Ishikawa (cell line): ENCODE results near the gene SEC61A1.

Source experiments
- CEBPB ChIP-seq: IDR thresholded peaks from 2 replicates; pipeline ENCODE4 v1.6.1; 2012
- CREB1 ChIP-seq: IDR thresholded peaks from 2 replicates; pipeline ENCODE4 v1.6.1; 2012; ENCODE audit warnings: low read depth
- EGR1 ChIP-seq: IDR thresholded peaks from 2 replicates; pipeline ENCODE4 v1.6.1; 2012
- EP300 ChIP-seq: IDR thresholded peaks from 2 replicates; pipeline ENCODE4 v1.6.1; 2012; ENCODE audit warnings: borderline replicate concordance
- FOXM1 ChIP-seq: IDR thresholded peaks from 2 replicates; pipeline ENCODE4 v1.6.1; 2012; ENCODE audit warnings: low read depth, borderline replicate concordance
- NFIC ChIP-seq: IDR thresholded peaks from 2 replicates; pipeline ENCODE4 v1.6.1; 2012
- RAD21 ChIP-seq: IDR thresholded peaks from 2 replicates; pipeline ENCODE4 v1.6.1; 2012; ENCODE audit warnings: low read depth
- TAF1 ChIP-seq: IDR thresholded peaks from 2 replicates; pipeline ENCODE4 v1.6.1; 2012; ENCODE audit warnings: low read depth, mild to moderate bottlenecking
- TCF12 ChIP-seq: IDR thresholded peaks from 2 replicates; pipeline ENCODE4 v1.6.1; 2012; ENCODE audit warnings: low read depth
- TEAD4 ChIP-seq: IDR thresholded peaks from 2 replicates; pipeline ENCODE4 v1.6.1; 2012
- YY1 ChIP-seq: IDR thresholded peaks from 2 replicates; pipeline ENCODE4 v1.6.1; 2012; ENCODE audit warnings: low read depth
- ZBTB7A ChIP-seq: IDR thresholded peaks from 2 replicates; pipeline ENCODE4 v1.6.1; 2012; ENCODE audit warnings: low read depth
- TF ChIP-seq, protein P1 (sequence below): IDR thresholded peaks from 2 replicates; pipeline ENCODE4 v1.6.1; 2012
- TF ChIP-seq, protein P2 (sequence below): IDR thresholded peaks from 2 replicates; pipeline ENCODE4 v1.6.1; 2012; ENCODE audit warnings: low read depth, mild to moderate bottlenecking
- TF ChIP-seq, protein P3 (sequence below): IDR thresholded peaks from 2 replicates; pipeline ENCODE4 v1.6.1; 2012

Gene SEC61A1

DNA sequence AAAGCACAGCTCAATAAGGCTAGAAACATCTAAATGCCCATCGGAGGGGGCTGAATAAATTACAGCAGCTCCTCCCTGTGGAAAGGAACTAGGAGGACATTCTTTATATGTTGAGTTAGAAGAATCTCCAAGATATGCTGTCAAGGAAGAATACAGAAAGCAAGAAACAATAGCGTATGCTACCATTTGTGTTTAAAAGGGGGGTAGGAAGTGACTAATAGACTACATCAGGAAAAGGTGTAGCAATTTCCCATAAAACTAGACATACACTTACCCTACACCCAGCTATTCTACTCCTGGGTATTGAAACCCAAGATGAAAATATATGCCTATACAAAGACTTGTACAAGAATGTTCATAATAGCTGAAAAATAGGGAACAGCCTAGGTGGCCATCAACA, 21.6 kb downstream of the SEC61A1 start:
- TF ChIP-seq EGR1 (no peak), TCF12 (no peak), NFIC (no peak), RAD21 (no peak), CEBPB (no peak), TEAD4 (no peak), CREB1 (no peak), ZBTB7A (no peak), TAF1 (no peak), YY1 (no peak), FOXM1 (no peak), EP300 (no peak)
- TF ChIP-seq, protein P1, sequence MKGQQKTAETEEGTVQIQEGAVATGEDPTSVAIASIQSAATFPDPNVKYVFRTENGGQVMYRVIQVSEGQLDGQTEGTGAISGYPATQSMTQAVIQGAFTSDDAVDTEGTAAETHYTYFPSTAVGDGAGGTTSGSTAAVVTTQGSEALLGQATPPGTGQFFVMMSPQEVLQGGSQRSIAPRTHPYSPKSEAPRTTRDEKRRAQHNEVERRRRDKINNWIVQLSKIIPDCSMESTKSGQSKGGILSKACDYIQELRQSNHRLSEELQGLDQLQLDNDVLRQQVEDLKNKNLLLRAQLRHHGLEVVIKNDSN = no peak
- TF ChIP-seq, protein P2, sequence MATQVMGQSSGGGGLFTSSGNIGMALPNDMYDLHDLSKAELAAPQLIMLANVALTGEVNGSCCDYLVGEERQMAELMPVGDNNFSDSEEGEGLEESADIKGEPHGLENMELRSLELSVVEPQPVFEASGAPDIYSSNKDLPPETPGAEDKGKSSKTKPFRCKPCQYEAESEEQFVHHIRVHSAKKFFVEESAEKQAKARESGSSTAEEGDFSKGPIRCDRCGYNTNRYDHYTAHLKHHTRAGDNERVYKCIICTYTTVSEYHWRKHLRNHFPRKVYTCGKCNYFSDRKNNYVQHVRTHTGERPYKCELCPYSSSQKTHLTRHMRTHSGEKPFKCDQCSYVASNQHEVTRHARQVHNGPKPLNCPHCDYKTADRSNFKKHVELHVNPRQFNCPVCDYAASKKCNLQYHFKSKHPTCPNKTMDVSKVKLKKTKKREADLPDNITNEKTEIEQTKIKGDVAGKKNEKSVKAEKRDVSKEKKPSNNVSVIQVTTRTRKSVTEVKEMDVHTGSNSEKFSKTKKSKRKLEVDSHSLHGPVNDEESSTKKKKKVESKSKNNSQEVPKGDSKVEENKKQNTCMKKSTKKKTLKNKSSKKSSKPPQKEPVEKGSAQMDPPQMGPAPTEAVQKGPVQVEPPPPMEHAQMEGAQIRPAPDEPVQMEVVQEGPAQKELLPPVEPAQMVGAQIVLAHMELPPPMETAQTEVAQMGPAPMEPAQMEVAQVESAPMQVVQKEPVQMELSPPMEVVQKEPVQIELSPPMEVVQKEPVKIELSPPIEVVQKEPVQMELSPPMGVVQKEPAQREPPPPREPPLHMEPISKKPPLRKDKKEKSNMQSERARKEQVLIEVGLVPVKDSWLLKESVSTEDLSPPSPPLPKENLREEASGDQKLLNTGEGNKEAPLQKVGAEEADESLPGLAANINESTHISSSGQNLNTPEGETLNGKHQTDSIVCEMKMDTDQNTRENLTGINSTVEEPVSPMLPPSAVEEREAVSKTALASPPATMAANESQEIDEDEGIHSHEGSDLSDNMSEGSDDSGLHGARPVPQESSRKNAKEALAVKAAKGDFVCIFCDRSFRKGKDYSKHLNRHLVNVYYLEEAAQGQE = no peak
- TF ChIP-seq, protein P3, sequence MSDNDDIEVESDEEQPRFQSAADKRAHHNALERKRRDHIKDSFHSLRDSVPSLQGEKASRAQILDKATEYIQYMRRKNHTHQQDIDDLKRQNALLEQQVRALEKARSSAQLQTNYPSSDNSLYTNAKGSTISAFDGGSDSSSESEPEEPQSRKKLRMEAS = no peak

DNA sequence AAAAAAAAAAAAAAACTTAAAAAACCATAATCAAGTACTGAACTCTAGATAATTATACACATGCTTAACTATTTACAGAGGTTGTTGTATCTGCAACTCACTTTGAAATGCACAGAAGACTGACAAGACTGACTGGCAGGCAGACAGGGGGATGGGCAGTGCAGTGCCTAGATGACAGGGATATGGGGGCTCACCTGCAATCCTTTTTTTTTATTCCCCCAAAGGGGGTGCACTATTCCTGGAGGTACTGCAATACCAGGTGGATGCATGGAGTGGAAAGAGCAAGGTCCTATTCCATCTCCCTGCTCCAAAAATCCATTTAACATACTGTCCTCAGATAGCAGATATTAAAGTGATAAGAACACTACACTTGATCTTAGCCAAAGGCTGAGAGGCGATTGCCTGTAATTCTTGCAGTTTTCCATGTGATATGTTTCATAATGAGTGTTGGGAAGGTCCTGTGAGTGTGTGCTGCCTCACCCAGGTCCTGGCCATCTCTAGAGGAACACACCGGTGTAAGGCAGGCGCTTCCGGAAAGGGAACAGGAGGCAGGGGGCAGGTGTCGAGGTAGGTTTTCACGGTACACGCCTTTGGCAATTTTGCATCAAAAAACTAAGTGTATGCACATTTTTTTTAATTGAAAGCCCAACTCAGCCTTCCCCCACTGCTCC, 22.7 kb downstream of the SEC61A1 start:
- TF ChIP-seq CREB1 (no peak), YY1 (no peak), TAF1 (no peak), CEBPB (no peak), TEAD4 (no peak), RAD21 (no peak), NFIC (no peak), TCF12 (no peak), FOXM1 (no peak), ZBTB7A (no peak), EGR1 (no peak), EP300 (no peak)
- TF ChIP-seq, protein P3 = no peak
- TF ChIP-seq, protein P2 = no peak
- TF ChIP-seq, protein P1 = no peak

DNA sequence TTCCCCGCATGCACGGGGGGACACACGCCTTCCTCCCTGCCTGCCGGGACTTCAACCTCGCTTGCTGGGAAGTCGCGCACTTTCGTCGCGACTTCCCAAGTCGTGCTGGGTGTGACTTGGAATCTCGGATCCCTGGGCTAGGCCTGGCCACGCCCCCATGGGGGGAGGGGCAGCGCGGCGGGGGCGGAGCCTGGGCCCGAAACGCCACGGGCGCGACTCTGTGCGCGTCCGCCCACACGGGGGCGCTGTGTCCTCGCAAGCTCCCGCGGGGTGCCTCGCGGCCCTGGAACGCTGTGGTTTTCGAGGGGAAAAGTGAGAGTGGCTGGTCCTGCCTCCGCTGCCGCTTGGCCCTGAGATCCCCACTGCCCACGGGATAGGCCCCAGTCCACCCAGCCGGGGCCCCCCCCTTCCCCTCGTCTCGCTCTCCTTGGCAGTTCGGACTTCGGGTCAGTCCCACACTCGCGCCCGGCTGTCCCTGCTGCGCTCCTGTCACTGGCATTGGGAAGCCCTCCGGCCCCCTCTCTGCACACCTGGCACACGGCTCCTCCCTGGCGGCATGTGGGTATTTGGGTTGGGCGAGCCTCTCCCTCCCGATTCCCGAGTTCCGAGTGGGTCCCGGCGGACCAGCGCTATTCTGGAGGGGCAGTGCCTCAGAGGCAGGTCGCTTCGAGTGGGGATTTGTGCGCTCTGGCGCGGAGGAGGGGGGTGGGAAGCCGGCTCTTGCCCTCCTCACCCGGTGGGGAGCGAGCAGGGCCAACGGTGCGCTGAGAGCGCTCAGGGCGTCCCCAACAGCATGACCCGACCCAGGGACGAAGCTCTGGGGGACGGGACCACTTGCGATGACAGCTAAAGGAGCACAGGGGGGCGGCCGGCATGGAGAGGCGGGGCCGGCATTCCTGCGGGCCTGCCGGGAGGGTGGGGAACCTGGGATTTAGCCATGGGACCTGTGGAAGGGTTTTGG, 23.6 kb downstream of the SEC61A1 start:
- TF ChIP-seq CEBPB (no peak), EGR1 (peak; percentile 24; the same call in 1 of the 2 replicates), RAD21 (peak; percentile 54; the same call in 1 of the 2 replicates), TEAD4 (no peak), YY1 (no peak), EP300 (0 out of 2 replicates have a peak, but pooled peaks have one; percentile 27)
- TF ChIP-seq, protein P2 = no peak
- TF ChIP-seq, protein P1 = no peak
- TF ChIP-seq, protein P3 = peak; percentile 30; the same call in 1 of the 2 replicates
